Right lobe of liver (tissue), 6 donors: ENCODE data around the gene SNX32. TPM values are rescaled to one million over a fixed set of nuclear protein-coding genes. Genes with fewer than 3 reads are reported as not detected.
A peak's percentile ranks its signal among the peaks of the same experiment; 100 is the strongest.

ENCODE experiments used
- ATAC-seq, 4 donors: fragments of 200-7000 bp; cut with Tn5 transposase; one replicate each; pipeline ENCODE4 v1.9.1; 2020; ENCODE audit warnings: mild to moderate bottlenecking in 4 of 4, moderate library complexity in 4 of 4
- DNase-seq, 3 donors: peaks; one replicate each; pipeline ENCODE4 v3.0.0-alpha.2; 2020
- H3K27ac ChIP-seq, 3 donors: fragments of 200-600 bp; one replicate each; pipeline ENCODE4 v1.8.0; 2022
- H3K27me3 ChIP-seq, 2 donors: fragments of 200-600 bp; one replicate each; pipeline ENCODE4 v1.8.0; 2022
- H3K36me3 ChIP-seq, 4 donors: fragments of 200-600 bp; sonication (generic) in 1 of 4; one replicate each; pipeline versions ENCODE4 v1.5.1 to v1.8.0; 2017 to 2022; ENCODE audit warnings: control low read depth in 1 of 4
- H3K4me1 ChIP-seq, 4 donors: fragments of 200-600 bp; sonication (generic) in 1 of 4; one replicate each; pipeline versions ENCODE4 v1.5.1 to v1.8.0; 2017 to 2022; ENCODE audit warnings: control low read depth in 1 of 4
- H3K4me3 ChIP-seq, 3 donors: fragments of 200-600 bp; one replicate each; pipeline ENCODE4 v1.8.0; 2022
- H3K9me3 ChIP-seq, 4 donors: fragments of 200-600 bp; sonication (generic) in 1 of 4; one replicate each; pipeline versions ENCODE4 v1.5.1 to v1.8.0; 2017 to 2022; ENCODE audit warnings: control low read depth in 1 of 4
- POLR2A ChIP-seq: fragments of 450-650 bp; IDR thresholded peaks from one replicate; pipeline ENCODE4 v1.6.1; 2017; ENCODE audit warnings: antibody characterized with exemption, mild to moderate bottlenecking
- WGBS: methylation state at CpG from one replicate; pipeline ENCODE4 v1.1.6; 2018; ENCODE audit warnings: low coverage, low lambda C conversion rate; ENCODE audit not compliant: insufficient coverage; ENCODE audit errors: missing lambda C conversion rate; 5-methylcytosine and 5-hydroxymethylcytosine counted together
- intact Hi-C, 2 donors: fragments of 100-400 bp; cut with DNase I; formaldehyde crosslinking; loops; one replicate each; pipeline versions ENCODE4 v1.11.2 to v1.14.1; 2022
- long read RNA-seq: library from polyadenylated mRNA; unstranded; transcript quantifications from one replicate; pipeline ENCODE4 v2.0.0, GENCODE V29; 2019
- total RNA-seq, 6 experiments: library from RNA; depleted of rRNA in 2 of 6; stranded (reverse); fragments of >200 nt in 2 of 6; fragmentation: NEBNext Ultra II Directional in 3 of 6; extraction: Animal tissue kit (Norgen Biotek cat#: 25700) in 3 of 6; gene quantifications; one replicate each; pipeline versions ENCODE4 v1.1.0 to v1.2.4, GENCODE V29; 2016 to 2023
- TF ChIP-seq, protein P1 (sequence below), 4 donors: fragments of 200-600 bp in 3 of 4; fragments of 450-650 bp in 1 of 4; IDR thresholded peaks; one replicate each; pipeline versions ENCODE4 v1.5.1 to v1.8.0; 2016 to 2022; ENCODE audit warnings: antibody characterized with exemption in 4 of 4, mild to moderate bottlenecking in 2 of 4
- donor health status: DM: no; HTN: yes; CAD: no.
- donor health status: DM: no; HTN: no; CAD: no.
- donor health status: DM: no; HTN: no; CAD: no.
- donor health status: DM: no; HTN: yes; CAD: no.
- donor health status: DM: no; HTN: yes; CAD: no.

The SNX32 gene
- under 1 TPM in 3 of 6 experiments, not detected in 3; 0.16 to 0.37 (median 0.31) TPM for total RNA-seq
- long read RNA-seq = 0 reads

DNA sequence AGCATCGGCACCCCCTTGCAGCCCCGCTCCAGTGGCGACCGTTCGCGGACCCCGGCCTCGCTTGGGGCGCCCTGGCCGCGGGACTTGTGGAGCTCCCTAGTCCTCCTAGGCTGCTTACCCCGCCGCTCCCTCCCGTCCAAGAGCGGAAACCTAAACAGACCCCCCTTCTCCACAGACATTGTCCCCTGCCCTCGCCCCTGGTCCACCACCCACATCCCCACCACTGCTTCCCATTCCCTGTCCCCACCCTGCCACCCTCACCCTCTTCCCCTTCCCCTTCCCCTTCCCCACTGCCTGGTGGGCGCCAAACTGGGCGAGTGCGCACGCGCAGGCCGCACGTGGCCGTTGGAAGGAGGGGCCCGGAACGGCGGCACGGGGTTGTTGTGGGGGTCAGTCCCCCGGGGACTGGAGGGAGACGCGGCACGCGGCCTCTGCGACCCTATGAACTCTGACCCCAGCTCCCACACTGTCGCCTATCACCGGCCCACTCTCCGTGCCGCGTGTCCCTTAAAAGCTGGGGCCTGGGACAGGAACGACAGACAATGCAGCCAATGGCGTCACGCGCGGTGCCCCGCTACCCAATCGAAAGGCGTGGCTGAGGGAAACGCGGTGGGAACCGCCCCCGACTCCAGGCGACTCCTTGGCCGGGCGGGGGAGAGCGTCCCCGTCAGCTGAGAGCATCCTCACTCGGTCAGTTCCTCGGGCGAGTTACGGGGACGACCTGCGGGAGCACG lies at the start of gene SNX32:
Gene SNX32, plus strand, starts transcription at position 667 of the 734 bp plus-strand sequence. CDS start 103 bp downstream, outside the sequence.
- DNase-seq (peak; percentile 87 to 93 (median 90)), ATAC-seq (peak; percentile 99 to 100 (median 100))
- Histone ChIP-seq H3K4me3 (peak within 1 kb of the TSS; percentile 36 to 53 (median 38)), H3K27me3 (no peaks in the 10 kb centered on the region), H3K9me3 (no peaks in the 10 kb centered on the region), H3K36me3 (no peaks in the 10 kb centered on the region), H3K27ac (no peak within 1 kb of the TSS), H3K4me1 (no peaks in the 10 kb centered on the region)
- intact Hi-C loops = no loop called here
- 6% methylated on average over 45 of the region's 63 CpGs for WGBS
- no peak for TF ChIP-seq POLR2A
- TF ChIP-seq, protein P1, sequence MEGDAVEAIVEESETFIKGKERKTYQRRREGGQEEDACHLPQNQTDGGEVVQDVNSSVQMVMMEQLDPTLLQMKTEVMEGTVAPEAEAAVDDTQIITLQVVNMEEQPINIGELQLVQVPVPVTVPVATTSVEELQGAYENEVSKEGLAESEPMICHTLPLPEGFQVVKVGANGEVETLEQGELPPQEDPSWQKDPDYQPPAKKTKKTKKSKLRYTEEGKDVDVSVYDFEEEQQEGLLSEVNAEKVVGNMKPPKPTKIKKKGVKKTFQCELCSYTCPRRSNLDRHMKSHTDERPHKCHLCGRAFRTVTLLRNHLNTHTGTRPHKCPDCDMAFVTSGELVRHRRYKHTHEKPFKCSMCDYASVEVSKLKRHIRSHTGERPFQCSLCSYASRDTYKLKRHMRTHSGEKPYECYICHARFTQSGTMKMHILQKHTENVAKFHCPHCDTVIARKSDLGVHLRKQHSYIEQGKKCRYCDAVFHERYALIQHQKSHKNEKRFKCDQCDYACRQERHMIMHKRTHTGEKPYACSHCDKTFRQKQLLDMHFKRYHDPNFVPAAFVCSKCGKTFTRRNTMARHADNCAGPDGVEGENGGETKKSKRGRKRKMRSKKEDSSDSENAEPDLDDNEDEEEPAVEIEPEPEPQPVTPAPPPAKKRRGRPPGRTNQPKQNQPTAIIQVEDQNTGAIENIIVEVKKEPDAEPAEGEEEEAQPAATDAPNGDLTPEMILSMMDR (IDR thresholded peaks at IDR 0.05) = no peak

DNA sequence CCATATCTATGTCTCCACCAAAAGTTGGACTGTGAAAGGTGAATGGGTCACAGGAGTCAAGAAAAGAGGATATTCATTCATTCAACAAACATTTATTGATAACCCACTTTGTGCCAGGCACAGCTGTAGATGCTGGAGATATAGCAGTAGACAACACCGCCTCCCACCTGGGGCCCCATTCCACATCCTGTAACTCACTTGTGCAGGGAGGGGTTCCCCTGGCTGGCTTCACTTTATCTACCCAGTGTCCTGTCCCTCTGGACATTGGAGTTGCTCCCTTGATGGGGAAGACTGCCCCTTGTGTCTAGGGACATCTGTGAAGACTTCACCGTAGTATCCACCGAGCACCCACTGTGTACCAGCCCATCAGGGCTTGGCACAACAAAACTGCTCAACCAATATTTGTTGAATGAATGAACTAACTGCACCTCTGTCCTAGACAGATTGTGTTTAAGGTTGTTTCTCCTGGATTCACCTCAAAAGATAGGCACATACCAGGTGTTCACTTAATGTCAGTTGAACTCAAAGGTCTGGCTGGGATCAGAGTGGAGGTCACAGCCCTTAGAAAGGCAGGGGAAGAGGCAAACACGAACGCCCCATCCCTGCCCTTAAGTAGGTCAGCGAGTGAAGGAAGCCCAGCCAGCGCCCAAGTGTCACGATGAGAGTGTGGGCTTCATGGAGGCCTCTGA lies 48.3 kb upstream of the SNX32 start:
- Histone ChIP-seq H3K4me3 (no peak overlapping the region), H3K27ac (no peak overlapping the region), H3K36me3 (no peaks in the 10 kb centered on the region), H3K27me3 (peaks cover 4 to 20% of the 10 kb centered on the region in 2 donors), H3K4me1 (peaks cover 0 to 14% (median 4%) of the 10 kb centered on the region in 4 donors), H3K9me3 (no peaks in the 10 kb centered on the region)
- DNase-seq = no peak
- TF ChIP-seq, protein P1 (IDR thresholded peaks at IDR 0.05) = no peak
- TF ChIP-seq POLR2A = no peak
- no peak for ATAC-seq
- WGBS = 72% methylated on average over 6 of the region's 8 CpGs
- intact Hi-C loops = no loop called here

- TF ChIP-seq POLR2A = no peak
- TF ChIP-seq, protein P1 (IDR thresholded peaks at IDR 0.05) = no peak
- H3K36me3 ChIP-seq = no peaks in the 10 kb centered on the region
- intact Hi-C loops = no loop called here
- no peaks in the 10 kb centered on the region for H3K9me3 ChIP-seq
- peaks cover 0 to 14% (median 4%) of the 10 kb centered on the region in 4 donors for H3K4me1 ChIP-seq
- H3K4me3 ChIP-seq = peak overlapping the region in 1 of 3 donors; percentile 21
- peaks cover 4 to 20% of the 10 kb centered on the region in 2 donors for H3K27me3 ChIP-seq
- ATAC-seq (no peak), DNase-seq (peak in 1 of 3 donors; percentile 54)
- WGBS = 0% methylated on average over 2 of the region's 74 CpGs
- H3K27ac ChIP-seq = no peak overlapping the region
Measured at GRCh38 chr11:65786008-65786785, 47.6 kb upstream of the SNX32 start.

DNA sequence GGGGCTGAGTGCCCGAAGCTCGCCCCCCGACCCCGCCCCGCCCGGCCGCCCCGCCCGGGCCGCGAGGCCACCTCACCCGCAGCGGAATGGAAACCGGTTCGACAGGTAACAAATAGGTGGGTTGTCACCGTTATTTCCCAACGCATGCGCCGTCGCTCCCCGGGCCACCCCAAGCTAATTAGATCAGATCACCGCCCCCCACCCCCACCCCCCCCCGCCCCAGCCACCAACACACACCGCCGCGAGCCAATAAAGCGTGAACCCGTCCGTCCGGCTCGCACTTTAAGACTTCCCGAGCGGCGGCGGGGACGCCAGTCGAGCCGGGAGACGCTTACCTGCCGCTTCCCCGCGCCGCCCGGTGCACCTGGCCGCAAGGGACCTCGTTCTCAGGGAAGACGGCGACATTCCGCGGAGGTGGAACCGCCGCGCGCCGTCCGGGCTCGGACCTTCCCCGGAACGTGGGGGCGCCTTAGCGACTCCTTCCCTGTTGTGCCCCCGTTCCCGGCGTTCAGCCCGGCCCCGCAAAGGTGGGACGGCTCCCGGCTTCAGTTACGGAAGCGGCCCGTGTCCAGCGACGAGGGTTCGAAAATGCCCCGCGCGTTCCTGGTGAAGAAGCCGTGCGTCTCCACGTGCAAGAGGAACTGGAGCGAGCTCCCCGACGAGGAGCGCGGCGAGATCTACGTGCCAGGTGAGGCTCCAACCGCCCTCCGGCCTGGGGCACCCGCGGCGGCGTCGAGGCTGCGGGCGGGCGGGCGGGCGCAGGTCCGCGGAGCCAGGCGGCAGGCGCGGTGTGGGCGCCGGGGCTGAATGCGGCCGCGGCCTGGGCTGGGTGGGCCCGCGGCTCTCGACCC lies 46.8 kb upstream of the SNX32 start, which contains the start of gene OVOL1:
Gene OVOL1, plus strand, starts transcription at position 278 of the 851 bp plus-strand sequence. Its CDS starts 311 bp downstream, at position 589.
- ATAC-seq (no peak), DNase-seq (no peak)
- Histone ChIP-seq H3K4me3 (peak within 1 kb of the TSS in 1 of 3 donors; percentile 21), H3K4me1 (peaks cover 0 to 14% (median 4%) of the 10 kb centered on the region in 4 donors), H3K27ac (no peak within 1 kb of the TSS), H3K9me3 (no peaks in the 10 kb centered on the region), H3K36me3 (no peaks in the 10 kb centered on the region), H3K27me3 (peaks cover 4 to 20% of the 10 kb centered on the region in 2 donors)
- intact Hi-C loops = no loop called here
- TF ChIP-seq, protein P1 (IDR thresholded peaks at IDR 0.05) = no peak
- no peak for TF ChIP-seq POLR2A
- 1% methylated on average over 18 of the region's 112 CpGs for WGBS
